Activated CD4-positive, alpha-beta memory T cell treated with anti-CD3 and anti-CD28 coated beads, Interleukin-2, amount 10 ng/mL, durations not matched to agents 7 days and 5 days (primary cell): ENCODE results near the gene RNU5D-1. TPM values are rescaled to one million over a fixed set of nuclear protein-coding genes. Genes with fewer than 3 reads are reported as not detected.
"Not testable (repeated sequence)": the region's sequence is repeated elsewhere in the genome, so short reads cannot be mapped to it uniquely, and the experiment has no call there.

Experiments used
- CTCF ChIA-PET: fragments of 350-600 bp; sonication (Branson Sonifier 250); formaldehyde crosslinking; loops from one replicate; lab custom pipeline; 2021; ENCODE audit warnings: antibody characterized with exemption, inconsistent platforms; lab: Charles Lee
- POLR2A ChIA-PET: fragments of 350-600 bp; sonication (Branson Sonifier 250); formaldehyde crosslinking; loops from one replicate; lab custom pipeline; 2021; ENCODE audit warnings: antibody characterized with exemption; lab: Charles Lee
- DNase-seq: peaks from one replicate; pipeline ENCODE4 v3.0.0-alpha.2; 2020
- H3K27ac Mint-ChIP-seq: one replicate; pipeline ENCODE4 v1.8.0; 2021; ENCODE audit warnings: mild to moderate bottlenecking, mixed read lengths
- H3K27me3 Mint-ChIP-seq: one replicate; pipeline ENCODE4 v1.8.0; 2021; ENCODE audit warnings: mixed read lengths
- H3K36me3 Mint-ChIP-seq: one replicate; pipeline ENCODE4 v1.8.0; 2021; ENCODE audit warnings: low read depth, mixed read lengths
- H3K4me1 Mint-ChIP-seq: one replicate; pipeline ENCODE4 v1.8.0; 2021; ENCODE audit warnings: mixed read lengths
- H3K4me3 Mint-ChIP-seq: one replicate; pipeline ENCODE4 v1.8.0; 2021; ENCODE audit warnings: mild to moderate bottlenecking, mixed read lengths
- H3K9me3 Mint-ChIP-seq: one replicate; pipeline ENCODE4 v1.8.0; 2021; ENCODE audit warnings: mixed read lengths
- total RNA-seq, 2 experiments: library from RNA; stranded (reverse); gene quantifications; one replicate each; pipeline ENCODE4 v1.2.3, GENCODE V29; 2021

The RNU5D-1 gene
- total RNA-seq, 2 experiments from 2014 or later: not detected

DNA sequence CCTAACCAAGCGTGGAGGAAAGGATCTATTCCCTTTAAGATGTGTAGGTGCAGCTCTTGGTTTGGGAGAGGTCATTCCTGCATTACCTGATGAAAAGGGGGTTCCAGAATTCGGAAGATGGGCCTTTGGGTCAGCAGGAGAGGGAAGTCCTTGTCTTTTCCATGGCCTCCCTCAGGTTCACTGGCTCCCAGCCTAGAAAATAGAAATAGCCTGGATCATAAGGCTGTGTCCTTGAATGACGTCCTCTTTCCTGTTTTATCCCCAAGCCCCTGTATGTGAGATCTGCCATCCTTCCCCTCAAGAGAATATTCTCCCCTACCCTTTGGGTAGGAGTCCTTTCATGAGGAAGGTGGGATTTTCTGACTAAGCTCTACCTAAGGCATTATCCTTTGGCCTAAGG lies 29.9 kb upstream of the RNU5D-1 start:
- H3K36me3 Mint-ChIP-seq: peaks cover 77% of the 10 kb centered on the region
- ChIA-PET CTCF (no interaction called here), POLR2A (interaction anchor here (1.0 to 3.1 kb wide), 8 partner anchors 9 to 39 kb away, joined by 3 to 22 read pairs (median 6); partner anchors contain the start of genes RNU5D-1 and RPS8)
- DNase-seq: no peak
- no peak overlapping the region for H3K4me3 Mint-ChIP-seq
- no peak overlapping the region for H3K27ac Mint-ChIP-seq
- no peaks in the 10 kb centered on the region for H3K9me3 Mint-ChIP-seq
- H3K27me3 Mint-ChIP-seq: no peaks in the 10 kb centered on the region
- H3K4me1 Mint-ChIP-seq: peaks cover 8% of the 10 kb centered on the region

GRCh38 chr1:44759077-44759476 lies 28.1 kb upstream of the RNU5D-1 start:
- POLR2A ChIA-PET: interaction anchor here (0.9 to 2.4 kb wide), 7 partner anchors 8 to 38 kb away, joined by 3 to 15 read pairs (median 4); partner anchors contain the start of genes RNU5D-1 and RPS8
- Mint-ChIP-seq H3K27me3 (no peaks in the 10 kb centered on the region), H3K9me3 (no peaks in the 10 kb centered on the region), H3K4me1 (peaks cover 8% of the 10 kb centered on the region), H3K27ac (no peak overlapping the region), H3K4me3 (no peak overlapping the region), H3K36me3 (peaks cover 82% of the 10 kb centered on the region)
- CTCF ChIA-PET: interaction anchor here (1.3 to 1.4 kb wide), 3 partner anchors 15 to 28 kb away, joined by 3 to 5 read pairs (median 5); partner anchors contain the start of genes RNU5D-1 and RPS8
- no peak for DNase-seq

- Mint-ChIP-seq H3K4me1 (peaks cover 8% of the 10 kb centered on the region), H3K36me3 (peaks cover 79% of the 10 kb centered on the region), H3K4me3 (no peak overlapping the region), H3K9me3 (no peaks in the 10 kb centered on the region), H3K27ac (peak overlapping the region; percentile 31), H3K27me3 (no peaks in the 10 kb centered on the region)
- POLR2A ChIA-PET: interaction anchor here (2.1 to 4.9 kb wide), 2 partner anchors 9 to 26 kb away, joined by 7 to 27 read pairs; partner anchors contain the start of gene RNU5D-1
- CTCF ChIA-PET: no interaction called here
- DNase-seq: no peak
Observed at GRCh38 chr1:44757420-44757819, 26.4 kb upstream of the RNU5D-1 start.

GRCh38 chr1:44747878-44748277 lies 16.9 kb upstream of the RNU5D-1 start:
- POLR2A ChIA-PET: interaction anchor here (1.1 to 10.3 kb wide), 8 partner anchors 8 to 27 kb away, joined by 3 to 174 read pairs (median 6); partner anchors contain the start of genes KIF2C, RNU5D-1 and RPS8
- peaks cover 60% of the 10 kb centered on the region for H3K36me3 Mint-ChIP-seq
- no peak overlapping the region for H3K4me3 Mint-ChIP-seq
- peak overlapping the region; percentile 40 for H3K27ac Mint-ChIP-seq
- DNase-seq: no peak
- CTCF ChIA-PET: interaction anchor here (2.7 kb wide), 1 partner anchor 16 kb away, joined by 15 read pairs; the partner anchor contains the start of gene RNU5D-1
- H3K27me3 Mint-ChIP-seq: no peaks in the 10 kb centered on the region
- peaks cover 36% of the 10 kb centered on the region for H3K4me1 Mint-ChIP-seq
- H3K9me3 Mint-ChIP-seq: no peaks in the 10 kb centered on the region

DNA sequence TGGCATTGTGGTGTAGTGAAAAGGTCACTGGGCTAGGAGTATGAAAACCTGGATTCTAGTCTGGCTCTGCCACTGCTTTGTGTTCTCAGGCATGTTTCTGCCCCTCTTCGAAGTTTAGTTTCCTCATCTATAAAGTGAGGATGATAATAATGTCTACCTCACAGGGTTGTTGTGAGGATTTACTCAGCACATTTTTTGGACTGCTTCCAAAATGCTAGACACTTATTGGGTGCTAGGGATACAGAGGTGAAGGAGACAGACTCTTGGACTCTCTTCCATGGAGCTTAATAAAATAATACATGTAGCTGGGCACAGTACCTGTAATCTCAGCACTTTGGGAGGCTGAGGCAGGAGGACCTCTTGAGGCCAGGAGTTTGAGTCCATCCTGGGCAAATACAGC lies 12.2 kb upstream of the RNU5D-1 start:
- ChIA-PET CTCF (interaction anchor here (0.7 to 3.0 kb wide), 4 partner anchors 13 to 585 kb away, joined by 3 to 15 read pairs (median 4); partner anchors contain the start of gene RNU5D-1), POLR2A (interaction anchor here (0.6 to 10.3 kb wide), 13 partner anchors 12 to 596 kb away, joined by 3 to 174 read pairs (median 3); partner anchors contain the start of genes PLK3, RNU5D-1, RPS8 and UROD)
- DNase-seq: no peak
- Mint-ChIP-seq H3K27ac (peak overlapping the region; percentile 61), H3K9me3 (no peaks in the 10 kb centered on the region), H3K36me3 (peaks cover 68% of the 10 kb centered on the region), H3K4me1 (peaks cover 62% of the 10 kb centered on the region), H3K4me3 (peak overlapping the region; percentile 24), H3K27me3 (no peaks in the 10 kb centered on the region)

DNA sequence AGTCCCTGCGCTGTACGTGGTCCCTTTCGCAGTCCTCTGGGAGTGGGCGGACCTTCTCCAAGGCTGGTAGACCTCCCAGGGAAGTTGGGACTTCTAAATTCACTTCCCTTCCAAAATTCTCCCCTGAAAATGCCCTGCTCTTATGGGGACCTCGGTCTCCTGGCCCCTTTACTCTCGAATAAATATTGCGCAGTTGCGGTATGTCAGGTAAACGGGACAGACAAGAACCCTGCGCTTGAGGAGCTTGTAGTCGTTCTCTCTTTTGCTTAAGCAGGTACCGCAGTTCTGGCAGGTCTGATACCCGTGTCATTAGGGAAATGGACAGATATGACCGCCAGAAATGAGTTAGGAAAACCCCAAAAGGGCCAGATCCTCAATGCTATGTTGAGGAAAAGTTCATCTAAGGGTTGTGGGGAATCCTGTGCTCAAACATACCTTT lies 9.2 kb upstream of the RNU5D-1 start:
- peak overlapping the region; percentile 91 for H3K4me3 Mint-ChIP-seq
- no peak for DNase-seq
- H3K4me1 Mint-ChIP-seq: peaks cover 49% of the 10 kb centered on the region
- ChIA-PET POLR2A (interaction anchor here (0.6 to 10.3 kb wide), 19 partner anchors 8 to 760 kb away, joined by 3 to 174 read pairs (median 4); partner anchors contain the start of genes BTBD19, CCDC163, EIF2B3 and MMACHC), CTCF (interaction anchor here (1.0 to 3.0 kb wide), 3 partner anchors 10 to 45 kb away, joined by 3 to 31 read pairs (median 4); partner anchors contain the start of genes RNU5D-1 and RPS8)
- H3K27ac Mint-ChIP-seq: peak overlapping the region; percentile 84
- H3K36me3 Mint-ChIP-seq: peaks cover 47% of the 10 kb centered on the region
- no peaks in the 10 kb centered on the region for H3K9me3 Mint-ChIP-seq
- H3K27me3 Mint-ChIP-seq: peaks cover 3% of the 10 kb centered on the region

DNA sequence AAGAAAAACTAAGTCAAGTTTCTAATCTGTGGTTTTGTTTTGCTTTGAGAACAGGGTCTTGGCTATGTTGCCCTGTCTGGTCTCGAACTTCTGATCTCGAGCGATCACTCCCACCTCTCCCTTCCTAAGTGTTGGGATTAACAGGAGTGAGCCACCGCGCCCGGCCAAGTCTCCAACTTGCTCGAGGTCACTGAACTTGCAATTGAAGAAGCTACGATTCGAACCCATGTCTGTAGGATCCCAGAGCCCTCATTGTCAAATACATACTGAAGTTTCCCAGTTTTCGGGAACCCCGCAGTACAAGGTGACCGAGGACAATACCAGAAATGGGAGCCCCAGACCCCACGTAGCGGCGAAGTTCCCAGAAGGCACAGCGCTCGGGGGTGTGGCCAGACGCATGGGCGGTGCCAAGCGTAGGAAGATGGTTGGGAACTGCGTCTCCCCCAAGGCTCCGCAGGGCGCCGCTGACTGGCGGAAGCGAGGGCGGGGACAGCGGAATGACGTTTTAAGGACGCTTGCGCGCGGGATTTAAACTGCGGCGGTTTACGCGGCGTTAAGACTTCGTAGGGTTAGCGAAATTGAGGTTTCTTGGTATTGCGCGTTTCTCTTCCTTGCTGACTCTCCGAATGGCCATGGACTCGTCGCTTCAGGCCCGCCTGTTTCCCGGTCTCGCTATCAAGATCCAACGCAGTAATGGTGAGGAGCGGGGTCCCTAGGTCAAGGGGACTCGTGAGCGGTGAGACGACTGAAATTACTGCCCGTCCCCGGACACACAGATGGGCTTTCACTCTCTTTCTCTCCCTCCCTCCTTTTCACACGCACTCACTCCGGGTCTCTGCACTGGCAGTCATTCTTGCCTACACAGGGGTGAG lies 8.6 kb upstream of the RNU5D-1 start, which contains the start of gene KIF2C:
Gene KIF2C (plus strand): TSS at position 531 of the 872 bp plus-strand sequence. CDS start 96 bp downstream, at position 627.
- Mint-ChIP-seq H3K4me1 (peaks cover 45% of the 10 kb centered on the region), H3K27me3 (peaks cover 3% of the 10 kb centered on the region), H3K27ac (peak within 1 kb of the TSS; percentile 84), H3K4me3 (peak within 1 kb of the TSS; percentile 91), H3K9me3 (no peaks in the 10 kb centered on the region), H3K36me3 (peaks cover 43% of the 10 kb centered on the region)
- peak; percentile 98 for DNase-seq
- ChIA-PET POLR2A (interaction anchor here (0.5 to 10.3 kb wide), 16 partner anchors 8 to 80 kb away, joined by 3 to 174 read pairs (median 4); partner anchors contain the start of genes BTBD19, RNU5D-1 and RPS8), CTCF (interaction anchor here (1.4 to 3.0 kb wide), 2 partner anchors 9 to 36 kb away, joined by 3 to 31 read pairs; partner anchors contain the start of genes RNU5D-1 and RPS8)

- peaks cover 39% of the 10 kb centered on the region for H3K4me1 Mint-ChIP-seq
- POLR2A ChIA-PET: interaction anchor here (0.6 to 10.3 kb wide), 7 partner anchors 8 to 80 kb away, joined by 3 to 174 read pairs (median 5); partner anchors contain the start of genes RNU5D-1 and RPS8
- CTCF ChIA-PET, H3K9me3 Mint-ChIP-seq, H3K27me3 Mint-ChIP-seq, DNase-seq: not testable (repeated sequence)
- peak overlapping the region; percentile 91 for H3K4me3 Mint-ChIP-seq
- H3K36me3 Mint-ChIP-seq: peaks cover 37% of the 10 kb centered on the region
- H3K27ac Mint-ChIP-seq: peak overlapping the region; percentile 84
Observed at GRCh38 chr1:44738953-44739306, 8.0 kb upstream of the RNU5D-1 start.

- Mint-ChIP-seq H3K27me3 (peaks cover 3% of the 10 kb centered on the region), H3K4me1 (peaks cover 30% of the 10 kb centered on the region), H3K4me3 (no peak overlapping the region), H3K36me3 (peaks cover 18% of the 10 kb centered on the region), H3K9me3 (no peaks in the 10 kb centered on the region), H3K27ac (no peak overlapping the region)
- no peak for DNase-seq
- POLR2A ChIA-PET: interaction anchor here (0.9 to 11.1 kb wide), 4 partner anchors 17 to 84 kb away, joined by 3 to 785 read pairs (median 11); partner anchors contain the start of genes BTBD19 and RPS8
- CTCF ChIA-PET: interaction anchor here (0.9 kb wide), 1 partner anchor 14 kb away, joined by 6 read pairs; no protein-coding TSS in a partner anchor
Observed at GRCh38 chr1:44735992-44736391, 5.0 kb upstream of the RNU5D-1 start.

DNA sequence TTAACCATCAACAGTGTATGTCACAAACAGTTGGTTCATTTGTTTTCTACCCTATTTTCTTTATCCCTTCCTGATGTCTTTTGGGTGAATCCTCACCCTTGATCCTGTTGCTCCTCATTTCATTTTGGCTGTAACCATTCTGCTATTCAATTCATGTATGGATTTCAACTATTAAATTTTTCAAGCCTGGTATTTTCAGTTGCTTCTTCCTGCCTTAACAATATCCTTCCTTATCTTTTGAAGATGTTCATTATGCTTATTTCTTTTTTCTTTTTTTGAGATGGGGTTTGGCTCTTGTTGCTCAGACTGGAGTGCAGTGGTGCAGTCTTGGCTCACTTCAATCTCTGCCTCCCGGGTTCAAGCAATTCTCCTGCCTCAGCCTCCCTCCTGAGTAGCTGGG lies 2.8 kb upstream of the RNU5D-1 start:
- DNase-seq: no peak
- Mint-ChIP-seq H3K27me3 (peaks cover 3% of the 10 kb centered on the region), H3K9me3 (no peaks in the 10 kb centered on the region), H3K4me3 (no peak overlapping the region), H3K4me1 (peaks cover 31% of the 10 kb centered on the region), H3K36me3 (no peaks in the 10 kb centered on the region), H3K27ac (no peak overlapping the region)
- ChIA-PET CTCF (interaction anchor here (1.5 kb wide), 1 partner anchor 16 kb away, joined by 3 read pairs; no protein-coding TSS in a partner anchor), POLR2A (interaction anchor here (5.0 to 14.2 kb wide), 5 partner anchors 10 to 86 kb away, joined by 58 to 785 read pairs (median 229); partner anchors contain the start of genes BEST4, KIF2C and RPS8)

DNA sequence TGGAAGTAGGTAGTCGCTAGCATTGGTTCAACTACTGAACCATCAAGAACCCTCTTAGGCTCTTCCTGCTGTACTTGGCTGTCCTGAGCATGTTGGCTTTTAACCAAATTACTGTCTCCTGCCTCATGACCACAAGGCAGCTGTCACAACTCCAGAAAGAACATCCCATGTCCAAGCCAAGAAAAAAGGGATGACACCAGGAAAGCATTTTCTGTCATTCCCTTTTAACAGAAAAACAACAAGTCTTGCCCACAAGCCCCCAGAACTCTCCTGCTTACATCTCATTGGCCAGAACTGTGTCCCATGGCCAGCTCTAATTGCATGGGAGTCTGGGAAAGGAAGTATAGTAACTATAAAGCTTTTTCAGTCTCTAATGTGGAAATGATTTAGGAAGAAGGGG lies 2.4 kb upstream of the RNU5D-1 start:
- no peak overlapping the region for H3K27ac Mint-ChIP-seq
- ChIA-PET CTCF (interaction anchor here (0.8 to 1.5 kb wide), 3 partner anchors 16 to 570 kb away, joined by 3 to 4 read pairs (median 4); partner anchors contain the start of gene PLK3), POLR2A (interaction anchor here (5.0 to 14.2 kb wide), 5 partner anchors 11 to 87 kb away, joined by 58 to 785 read pairs (median 229); partner anchors contain the start of genes BEST4, KIF2C and RPS8)
- H3K9me3 Mint-ChIP-seq: no peaks in the 10 kb centered on the region
- H3K27me3 Mint-ChIP-seq: peaks cover 3% of the 10 kb centered on the region
- H3K36me3 Mint-ChIP-seq: no peaks in the 10 kb centered on the region
- DNase-seq: no peak
- H3K4me1 Mint-ChIP-seq: peaks cover 30% of the 10 kb centered on the region
- H3K4me3 Mint-ChIP-seq: no peak overlapping the region
